Measurements from ENCODE around the gene CYP17A1.
A peak's percentile ranks its signal among the peaks of the same experiment; 100 is the strongest.
"Not testable (repeated sequence)": the region's sequence is repeated elsewhere in the genome, so short reads cannot be mapped to it uniquely, and the experiment has no call there.

CYP17A1 gene

GRCh38 chr10:102838276-102838927 lies 1.2 kb upstream of the CYP17A1 start:
- DNase-seq (ENCODE audit: low read depth in 2 of 2): not testable (repeated sequence)

DNA sequence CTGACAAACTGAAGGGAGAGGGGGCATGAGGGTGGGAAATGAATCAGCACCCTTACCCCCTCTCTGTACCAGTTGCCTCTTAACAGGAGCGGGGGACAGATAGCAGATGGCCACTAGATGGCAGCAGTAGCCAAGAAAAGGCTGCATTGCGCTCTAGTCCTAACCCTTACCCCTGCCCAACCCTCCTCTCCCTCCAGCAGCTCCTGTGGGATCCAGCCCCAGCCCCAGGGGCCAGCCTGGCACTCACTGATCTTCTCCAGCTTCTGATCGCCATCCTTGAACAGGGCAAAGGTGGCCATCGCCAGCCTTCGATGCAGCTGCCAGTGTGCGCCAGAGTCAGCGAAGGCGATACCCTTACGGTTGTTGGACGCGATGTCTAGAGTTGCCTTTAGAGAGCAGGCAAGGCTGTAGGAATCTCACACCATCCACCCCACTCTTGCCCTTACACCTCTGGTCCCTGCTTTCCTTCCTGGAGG lies 2.2 kb downstream of the CYP17A1 start:
- DNase-seq (ENCODE audit: low read depth in 2 of 2): peak; percentile 59 to 69

DNA sequence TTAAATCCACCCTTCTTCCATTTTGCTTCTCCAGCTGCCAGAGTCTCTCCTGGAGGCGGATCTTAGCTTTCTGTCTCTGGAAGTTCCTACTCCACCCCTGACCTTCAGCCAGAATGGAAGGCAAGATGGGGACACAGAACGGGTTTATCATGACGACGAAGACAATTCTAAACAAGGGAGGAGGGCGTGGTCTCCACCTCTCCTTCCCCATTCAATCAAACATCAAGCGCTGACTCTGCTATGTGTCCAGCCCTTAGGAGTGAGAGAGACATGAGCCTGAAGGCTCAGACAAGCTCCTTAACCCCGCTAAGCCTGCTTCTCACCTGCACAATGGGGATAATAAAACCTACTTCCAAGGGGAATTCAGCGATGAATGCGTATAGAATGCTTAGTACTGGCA lies 3.1 kb downstream of the CYP17A1 start:
- no peak for DNase-seq (ENCODE audit: low read depth in 2 of 2)

DNA sequence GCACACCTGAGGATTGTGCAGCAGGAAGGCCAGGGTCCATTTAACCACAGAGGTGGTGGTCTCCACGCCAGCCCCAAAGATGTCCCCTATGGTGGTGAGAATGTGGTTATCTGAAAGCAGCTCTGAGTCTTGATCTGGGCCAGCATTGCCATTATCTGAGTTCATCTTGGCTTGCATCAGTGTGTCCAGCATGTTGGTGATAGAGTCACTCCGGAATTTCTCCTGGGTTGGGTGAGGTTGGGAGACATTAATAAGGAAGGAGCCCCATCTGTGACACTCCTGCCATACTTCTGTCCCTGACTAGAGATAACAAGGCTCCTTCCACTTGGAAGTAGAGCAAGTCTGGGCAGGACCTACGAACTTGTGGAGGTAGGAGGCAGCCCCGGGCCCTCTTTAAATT lies 4.2 kb downstream of the CYP17A1 start:
- DNase-seq (ENCODE audit: low read depth in 2 of 2): no peak

DNA sequence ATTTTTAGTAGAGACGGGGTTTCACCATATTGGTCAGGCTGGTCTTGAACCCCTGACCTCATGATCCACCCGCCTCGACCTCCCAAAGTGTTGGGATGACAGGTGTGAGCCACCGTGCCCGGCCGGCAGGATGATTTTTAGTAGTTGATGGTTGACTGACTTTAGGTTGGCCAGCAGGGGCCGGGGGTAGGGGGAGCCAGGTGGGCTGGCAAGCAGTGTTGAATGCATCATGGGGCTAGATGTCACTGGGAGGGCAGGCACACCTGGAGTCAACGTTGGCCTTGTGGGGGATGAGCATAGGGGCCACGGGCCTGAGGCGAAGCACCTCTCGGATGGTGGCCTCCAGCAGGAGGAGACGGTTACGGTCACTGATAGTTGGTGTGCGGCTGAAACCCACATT lies 5.0 kb downstream of the CYP17A1 start:
- no peak for DNase-seq (ENCODE audit: low read depth in 2 of 2)

- DNase-seq (ENCODE audit: low read depth in 2 of 2): no peak
These were observed 5.7 kb downstream of the CYP17A1 start for GRCh38 chr10:102831322-102832071.

- no peak for DNase-seq (ENCODE audit: low read depth in 2 of 2)
These were observed 9.6 kb downstream of the CYP17A1 start for GRCh38 chr10:102827597-102827975.

GRCh38 chr10:102826148-102826796 lies 10.9 kb downstream of the CYP17A1 start:
- no peak for DNase-seq (ENCODE audit: low read depth in 2 of 2)

GRCh38 chr10:102824664-102825063 lies 12.5 kb downstream of the CYP17A1 start:
- DNase-seq (ENCODE audit: low read depth in 2 of 2): no peak

DNA sequence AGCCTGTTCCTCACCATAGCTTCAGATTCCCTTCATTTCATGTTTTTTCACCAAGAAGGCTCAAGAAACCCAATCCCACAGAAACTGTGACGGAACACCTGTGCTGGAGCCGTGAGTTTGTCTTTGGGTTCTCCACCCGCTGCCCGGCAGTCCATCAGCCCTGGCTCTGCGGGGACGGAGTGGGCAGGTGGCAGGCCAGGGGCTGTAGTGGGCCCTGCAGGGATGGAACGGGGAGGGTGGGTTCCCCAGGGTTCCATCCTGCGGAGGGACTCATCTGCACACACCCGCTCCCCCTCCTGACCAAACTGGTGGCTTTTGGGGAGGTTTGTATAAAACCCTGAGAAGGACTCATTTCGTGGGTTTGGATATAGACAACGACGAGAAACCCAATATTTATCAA lies 15.0 kb downstream of the CYP17A1 start:
- DNase-seq (ENCODE audit: low read depth in 2 of 2): no peak

DNA sequence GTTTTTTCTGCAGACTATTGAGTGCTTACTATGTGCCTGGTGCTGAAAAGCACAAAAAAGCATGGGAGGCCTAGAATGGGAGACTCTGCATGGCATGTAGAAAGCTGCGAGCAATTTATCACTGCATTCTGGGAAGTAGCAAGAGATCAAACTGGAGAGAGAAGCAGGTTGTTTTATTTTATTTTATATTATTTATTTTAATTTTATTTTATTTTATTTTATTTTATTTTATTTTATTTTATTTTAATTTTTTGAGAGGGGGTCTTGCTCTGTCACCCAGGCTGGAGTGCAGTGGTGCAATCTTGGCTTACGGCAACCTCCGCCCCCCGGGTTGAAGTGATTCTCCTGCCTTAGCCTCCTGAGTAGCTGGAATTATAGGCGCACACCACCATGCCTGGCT lies 17.2 kb downstream of the CYP17A1 start:
- not testable (repeated sequence) for DNase-seq (ENCODE audit: low read depth in 2 of 2)

GRCh38 chr10:102819054-102819453 lies 18.2 kb downstream of the CYP17A1 start:
- no peak for DNase-seq (ENCODE audit: low read depth in 2 of 2)

DNA sequence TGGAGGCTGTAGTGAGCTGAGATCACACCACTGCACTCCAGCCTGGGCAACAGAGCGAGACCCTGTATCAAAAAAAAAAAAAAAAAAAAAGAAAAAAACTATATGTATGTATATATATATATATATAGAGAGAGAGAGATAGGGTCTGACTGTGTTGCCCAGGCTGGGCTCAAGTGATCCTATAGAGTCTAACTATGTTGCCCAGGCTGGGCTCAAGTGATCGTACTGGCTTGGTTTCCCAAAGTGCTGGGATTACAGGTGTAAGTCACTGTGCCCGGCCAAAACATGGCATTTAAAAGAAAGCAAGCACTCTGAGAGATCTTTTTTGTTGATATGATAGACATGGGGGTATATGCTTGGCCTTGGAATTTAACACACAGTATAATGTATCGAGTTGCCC lies 20.0 kb downstream of the CYP17A1 start:
- DNase-seq (ENCODE audit: low read depth in 2 of 2): no peak

DNA sequence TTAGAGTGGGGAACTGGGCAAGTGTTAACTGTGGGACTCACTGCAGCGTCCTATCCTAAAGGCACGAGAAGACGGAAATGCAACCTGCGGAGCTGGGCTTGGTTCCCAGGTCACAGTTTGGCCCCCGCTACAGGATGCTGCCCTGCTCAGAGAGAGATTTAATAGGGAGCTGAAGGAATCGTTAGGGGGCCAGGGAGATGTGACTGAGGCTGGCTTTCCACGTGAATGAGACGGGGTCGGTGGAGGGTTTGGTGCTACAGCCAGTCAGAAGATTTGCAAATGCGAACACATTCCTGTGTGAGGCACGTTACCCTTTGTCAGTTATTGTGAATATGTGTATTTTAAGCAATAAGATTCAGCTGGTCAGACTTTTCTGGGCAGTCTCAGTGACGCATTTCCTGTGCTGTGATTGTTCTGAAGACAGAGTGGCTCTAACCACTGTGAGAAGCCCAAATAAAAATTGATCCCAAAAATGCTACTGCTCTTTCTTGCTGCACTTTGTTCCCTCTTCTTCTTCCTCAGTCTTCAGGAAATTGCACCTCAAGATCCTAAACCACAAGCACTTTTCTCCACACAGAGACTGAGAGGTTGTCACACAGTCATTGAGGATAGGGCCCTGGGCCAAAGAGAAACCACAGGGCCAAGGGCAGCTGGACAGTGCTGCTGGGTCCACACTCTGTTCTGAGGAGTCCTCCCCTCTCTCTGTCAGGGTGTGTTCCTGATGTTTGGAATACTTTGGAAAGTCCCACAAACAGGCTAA lies 21.2 kb downstream of the CYP17A1 start:
- DNase-seq (ENCODE audit: low read depth in 2 of 2): no peak

- DNase-seq (ENCODE audit: low read depth in 2 of 2): no peak
These were observed 22.1 kb downstream of the CYP17A1 start for GRCh38 chr10:102814873-102815661.

DNA sequence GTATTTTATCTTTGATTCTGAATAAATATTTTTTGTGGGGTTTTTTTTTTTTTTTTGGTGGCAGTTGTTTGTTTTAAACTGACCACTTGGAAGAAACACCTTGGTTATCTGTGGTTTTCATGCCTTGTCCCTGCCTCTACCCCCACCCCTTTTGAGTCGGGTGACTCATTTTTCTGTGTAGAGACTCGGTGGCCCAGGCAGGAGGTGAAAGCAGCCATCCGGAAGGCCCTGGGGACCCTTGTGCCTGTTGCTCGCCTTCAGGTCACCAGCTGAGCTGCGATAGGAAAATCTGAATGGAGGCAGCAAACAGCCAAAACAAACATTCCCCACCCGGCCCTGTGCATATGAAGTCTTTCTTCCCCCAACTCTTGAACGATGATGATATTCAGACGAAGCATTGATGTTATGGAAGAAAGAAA lies 22.8 kb downstream of the CYP17A1 start:
- DNase-seq (ENCODE audit: low read depth in 2 of 2): no peak

DNA sequence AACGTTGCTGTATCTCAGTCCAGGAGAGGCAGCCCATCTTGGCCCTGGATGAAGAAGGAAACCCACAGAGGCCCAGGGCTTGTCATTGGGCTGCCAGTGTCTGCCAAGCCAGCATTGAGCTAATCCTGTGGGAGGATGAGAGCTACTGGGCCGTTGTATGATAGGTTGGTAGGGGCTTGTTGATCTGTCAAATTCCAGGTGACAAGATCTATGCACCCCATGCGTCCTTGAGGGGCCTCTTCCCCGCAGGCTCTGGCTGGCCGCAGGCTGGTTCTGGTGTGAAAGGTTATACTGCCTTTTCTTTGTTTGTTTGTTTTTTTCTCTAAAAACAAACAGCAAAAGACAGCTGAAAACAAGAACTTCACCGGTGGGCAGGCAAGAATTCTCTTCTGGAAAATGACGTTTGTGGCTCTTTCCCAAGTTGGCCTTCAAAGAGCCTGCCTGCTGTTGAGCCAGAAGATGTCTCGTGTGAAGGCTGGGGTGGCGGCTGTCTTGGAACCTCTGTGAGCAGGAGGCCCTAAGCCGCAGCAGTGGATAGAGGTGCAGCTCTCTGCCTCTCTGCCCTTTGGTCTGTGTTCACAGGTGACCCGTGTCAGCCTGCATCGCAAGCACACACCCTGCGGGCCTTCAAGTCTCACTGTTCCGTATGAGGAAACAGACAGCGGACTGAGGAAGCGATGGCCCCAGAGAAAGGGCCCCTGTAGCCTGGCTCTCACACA lies 23.3 kb downstream of the CYP17A1 start:
- no peak for DNase-seq (ENCODE audit: low read depth in 2 of 2)

DNA sequence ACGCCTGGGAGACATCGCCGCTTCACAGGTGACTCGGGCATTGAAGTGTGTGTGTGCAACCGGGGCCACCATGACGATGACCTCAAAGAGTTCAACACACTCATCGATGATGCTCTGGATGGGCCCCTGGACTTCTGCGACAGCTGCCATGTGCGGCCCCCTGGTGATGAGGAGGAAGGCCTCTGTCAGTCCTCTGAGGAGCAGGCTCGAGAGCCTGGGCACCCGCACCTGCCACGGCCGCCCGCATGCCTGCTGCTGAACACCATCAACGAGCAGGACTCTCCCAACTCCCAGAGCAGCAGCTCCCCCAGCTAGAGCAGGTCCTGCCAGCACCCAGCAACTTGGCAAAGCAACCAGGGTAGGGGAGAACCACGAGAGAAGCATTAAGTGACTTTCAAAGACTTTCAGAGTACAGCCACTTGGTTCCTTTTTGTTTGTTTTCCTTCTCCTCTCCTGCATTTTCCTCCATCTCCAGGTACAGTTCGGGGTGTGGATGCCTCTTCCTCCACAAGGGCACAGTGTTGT lies 24.1 kb downstream of the CYP17A1 start:
- DNase-seq (ENCODE audit: low read depth in 2 of 2): no peak

GRCh38 chr10:102812231-102812876 lies 24.9 kb downstream of the CYP17A1 start:
- DNase-seq (ENCODE audit: low read depth in 2 of 2): no peak

DNA sequence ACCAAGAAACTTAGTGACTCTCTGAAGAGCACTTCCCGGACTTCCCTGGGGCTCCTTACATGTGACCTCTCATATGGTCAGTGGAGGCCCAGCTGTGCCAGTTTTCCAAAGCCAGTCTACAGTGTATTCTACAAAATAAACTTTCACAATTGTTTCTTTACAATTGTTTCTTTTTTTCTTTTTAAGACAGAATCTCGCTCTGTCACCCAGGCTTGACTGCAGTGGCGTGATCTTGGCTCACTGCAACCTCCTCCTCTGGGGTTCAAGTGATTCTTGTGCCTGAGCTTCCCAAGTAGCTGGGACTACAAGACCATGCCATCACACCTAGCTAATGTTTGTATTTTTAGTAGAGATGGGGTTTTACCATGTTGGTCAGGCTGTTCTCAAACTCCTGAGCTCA lies 25.9 kb downstream of the CYP17A1 start:
- no peak for DNase-seq (ENCODE audit: low read depth in 2 of 2)
